ENCODE measurements around the gene CHD9NB. TPM values are rescaled to one million over a fixed set of nuclear protein-coding genes. Genes with fewer than 3 reads are reported as not detected.
"Not testable (repeated sequence)": the region's sequence is repeated elsewhere in the genome, so short reads cannot be mapped to it uniquely, and the experiment has no call there.

CHD9NB gene
- total RNA-seq, 3 donors from 2014 or later (not counting 1 experiment from before 2014, with no cell fraction given): 0.26 TPM; not detected in 2

GRCh38 chr16:53048139-53048915 lies 4.4 kb downstream of the CHD9NB start:
- Mint-ChIP-seq H3K4me3 (no peak overlapping the region), H3K36me3 (no peaks in the 10 kb centered on the region), H3K9me3 (no peaks in the 10 kb centered on the region), H3K4me1 (no peaks in the 10 kb centered on the region), H3K27me3 (ENCODE audit: low read depth in 2 of 2) (peaks cover 0 to under 1% of the 10 kb centered on the region in 2 donors), H3K27ac (no peak overlapping the region)
- Histone ChIP-seq H3K27ac (ENCODE audit: low read length) (no peak overlapping the region), H3K4me3 (ENCODE audit: low read length) (no peak overlapping the region), H3K36me3 (ENCODE audit: control insufficient read depth, insufficient read depth, low read length) (no peaks in the 10 kb centered on the region), H3K27me3 (ENCODE audit: control insufficient read depth, insufficient read depth, low read length) (no peaks in the 10 kb centered on the region), H3K9me3 (ENCODE audit: control insufficient read depth, insufficient read depth, low read length) (no peaks in the 10 kb centered on the region), H3K4me1 (ENCODE audit: control insufficient read depth, insufficient read depth, low read length) (no peaks in the 10 kb centered on the region)
- DNase-seq: no peak
- no peak for ATAC-seq
- intact Hi-C loops (cut with micrococcal nuclease): no loop called here
- WGBS (ENCODE audit: insufficient coverage): 94% methylated on average over 4 of the region's 4 CpGs
- no peak for TF ChIP-seq CTCF (IDR thresholded peaks at IDR 0.05)

- H3K36me3 ChIP-seq (ENCODE audit: control insufficient read depth, insufficient read depth, low read length); H3K9me3 Mint-ChIP-seq; intact Hi-C loops (cut with micrococcal nuclease): not testable (repeated sequence)
Observed at GRCh38 chr16:53047515-53047914, 5.2 kb downstream of the CHD9NB start.

GRCh38 chr16:53045341-53046220 lies 7.1 kb downstream of the CHD9NB start:
- no peaks in the 10 kb centered on the region for H3K36me3 ChIP-seq (ENCODE audit: control insufficient read depth, insufficient read depth, low read length)
- no peak overlapping the region for H3K4me3 ChIP-seq (ENCODE audit: low read length)
- intact Hi-C loops (cut with micrococcal nuclease): no loop called here
- TF ChIP-seq CTCF (IDR thresholded peaks at IDR 0.05): no peak
- peaks cover 3 to 9% of the 10 kb centered on the region in 2 donors for H3K27me3 Mint-ChIP-seq (ENCODE audit: low read depth in 2 of 2)
- WGBS (ENCODE audit: insufficient coverage): 88% methylated on average over 6 of the region's 6 CpGs
- H3K9me3 Mint-ChIP-seq: no peaks in the 10 kb centered on the region
- H3K36me3 Mint-ChIP-seq: no peaks in the 10 kb centered on the region
- no peak overlapping the region for H3K27ac ChIP-seq (ENCODE audit: low read length)
- DNase-seq: no peak
- H3K9me3 ChIP-seq (ENCODE audit: control insufficient read depth, insufficient read depth, low read length): no peaks in the 10 kb centered on the region
- no peaks in the 10 kb centered on the region for H3K27me3 ChIP-seq (ENCODE audit: control insufficient read depth, insufficient read depth, low read length)
- H3K4me1 ChIP-seq (ENCODE audit: control insufficient read depth, insufficient read depth, low read length): no peaks in the 10 kb centered on the region
- H3K4me3 Mint-ChIP-seq: no peak overlapping the region
- H3K27ac Mint-ChIP-seq: no peak overlapping the region
- no peaks in the 10 kb centered on the region for H3K4me1 Mint-ChIP-seq
- ATAC-seq: no peak

More at GRCh38 chr16:53047515-53047914, 5.2 kb downstream of the CHD9NB start:
- not testable (repeated sequence) for H3K4me3 Mint-ChIP-seq; H3K27me3 ChIP-seq (ENCODE audit: control insufficient read depth, insufficient read depth, low read length); ATAC-seq; H3K27ac ChIP-seq (ENCODE audit: low read length); H3K4me3 ChIP-seq (ENCODE audit: low read length); H3K4me1 Mint-ChIP-seq; H3K27me3 Mint-ChIP-seq (ENCODE audit: low read depth in 2 of 2); H3K9me3 ChIP-seq (ENCODE audit: control insufficient read depth, insufficient read depth, low read length); H3K27ac Mint-ChIP-seq; DNase-seq; H3K36me3 Mint-ChIP-seq; H3K4me1 ChIP-seq (ENCODE audit: control insufficient read depth, insufficient read depth, low read length)
- 94% methylated on average over 5 of the region's 5 CpGs for WGBS (ENCODE audit: insufficient coverage)

- peaks cover 4 to 9% of the 10 kb centered on the region in 2 donors for H3K27me3 Mint-ChIP-seq (ENCODE audit: low read depth in 2 of 2)
- H3K27ac Mint-ChIP-seq: no peak overlapping the region
- Histone ChIP-seq H3K36me3 (ENCODE audit: control insufficient read depth, insufficient read depth, low read length) (no peaks in the 10 kb centered on the region), H3K27ac (ENCODE audit: low read length) (no peak overlapping the region), H3K4me3 (ENCODE audit: low read length) (no peak overlapping the region), H3K4me1 (ENCODE audit: control insufficient read depth, insufficient read depth, low read length) (no peaks in the 10 kb centered on the region), H3K27me3 (ENCODE audit: control insufficient read depth, insufficient read depth, low read length) (no peaks in the 10 kb centered on the region), H3K9me3 (ENCODE audit: control insufficient read depth, insufficient read depth, low read length) (no peaks in the 10 kb centered on the region)
- no peak for ATAC-seq
- DNase-seq: no peak
- no peak for TF ChIP-seq CTCF (IDR thresholded peaks at IDR 0.05)
- intact Hi-C loops (cut with micrococcal nuclease): no loop called here
- 80% methylated on average over 11 of the region's 11 CpGs for whole genome bisulfite sequencing (ENCODE audit: insufficient coverage)
- no peaks in the 10 kb centered on the region for H3K9me3 Mint-ChIP-seq
- H3K36me3 Mint-ChIP-seq: no peaks in the 10 kb centered on the region
- no peak overlapping the region for H3K4me3 Mint-ChIP-seq
- H3K4me1 Mint-ChIP-seq: no peaks in the 10 kb centered on the region
Observed at GRCh38 chr16:53043986-53044601, 8.6 kb downstream of the CHD9NB start.

All from natural killer cell (primary cell).